ENCODE data around the gene FBXO31. TPM values are rescaled to one million over a fixed set of nuclear protein-coding genes. Genes with fewer than 3 reads are reported as not detected.

The FBXO31 gene
- total and polyA plus RNA-seq, 2 of the 13 experiments (the other 11 are each of a cell fraction or from before 2014, with no cell fraction given) = 92.4 to 101 TPM

- H4K20me1 ChIP-seq (ENCODE audit: insufficient read depth, low read length) = peaks cover 7% of the 10 kb centered on the region; the same call in 1 of the 2 replicates
- ChIA-PET POLR2A (interaction anchor here (1.7 to 3.0 kb wide), 2 partner anchors 12 to 23 kb away, joined by 6 to 16 read pairs; partner anchors contain the start of gene FBXO31), CTCF (ENCODE audit: low intra/inter-chr PET ratio, low total read pairs) (no interaction called here)
- DNase-seq (ENCODE audit: low spot score) (no peak), ATAC-seq (peak; percentile 6; the same call in 1 of the 3 replicates), FAIRE-seq (no peak)
- intact Hi-C loops (cut with micrococcal nuclease; ENCODE audit: unreplicated experiment) = no loop called here
- no peak overlapping the region for H2AFZ ChIP-seq (ENCODE audit: low read length)
- no peak overlapping the region for H3K9ac ChIP-seq (ENCODE audit: insufficient read depth, low read depth, low read length)
- H3K79me2 ChIP-seq (ENCODE audit: insufficient read depth, low read length) = no peaks in the 10 kb centered on the region
- no peaks in the 10 kb centered on the region for H3K9me3 ChIP-seq (ENCODE audit: low read length)
- TF ChIP-seq POLR2AphosphoS2 (IDR thresholded peaks at IDR 0.05; ENCODE audit: low read depth, low read length) (peak; percentile 66; the same call in 1 of the 2 replicates), ZBTB33 (CRISPR knock-in tag; IDR thresholded peaks at IDR 0.05) (peak; percentile 87), ZBTB38 (CRISPR knock-in tag; IDR thresholded peaks at IDR 0.05) (peak; percentile 51; the same call in 1 of the 2 replicates), ZBTB10 (CRISPR knock-in tag; IDR thresholded peaks at IDR 0.05; ENCODE audit: borderline replicate concordance) (no peak), BATF2 (CRISPR knock-in tag; IDR thresholded peaks at IDR 0.05) (no peak), POLR2G (IDR thresholded peaks at IDR 0.05; ENCODE audit: low read depth, low read length) (peak; percentile 64), RBM22 (optimal IDR thresholded peaks at IDR 0.05; ENCODE audit: low read length) (peak; percentile 89), NR2F1 (CRISPR knock-in tag; IDR thresholded peaks at IDR 0.05) (0 out of 4 replicates have a peak, but pooled peaks of 1 of the 2 experiments have one; percentile 18)
- H3K4me2 ChIP-seq (ENCODE audit: low read depth, low read length) = no peak overlapping the region
- no peak overlapping the region for H3K27ac ChIP-seq (ENCODE audit: extremely low read length, insufficient read depth, low read length)
- no peaks in the 10 kb centered on the region for H3K4me1 ChIP-seq (ENCODE audit: insufficient read depth, low read length)
- H3K27me3 ChIP-seq (ENCODE audit: control insufficient read depth in 1 of 2, insufficient read depth in 2 of 2, low read length in 2 of 2) = no peaks in the 10 kb centered on the region
- no peak overlapping the region for H3K4me3 ChIP-seq (replicated peaks in 1 of 3; ENCODE audit: insufficient read depth in 1 of 3, low read depth in 2 of 3, low read length in 3 of 3)
- in situ Hi-C loops (cut with HindIII; ENCODE audit: extremely low pct_ligation_motif_present, low pct_unique_long_range_greater_than_20kb) = no loop called here
- peaks cover 18 to 69% of the 10 kb centered on the region in 2 experiments for H3K36me3 ChIP-seq (replicated peaks in 1 of 2; ENCODE audit: control insufficient read depth in 1 of 2, insufficient read depth in 2 of 2, low read length in 2 of 2)
- WGBS (ENCODE audit: low lambda C conversion rate) = 98% methylated on average over 14 of the region's 14 CpGs
- BruUV-seq (replicated peaks) = no TSS peak
Observed at GRCh38 chr16:87406495-87407088, 23.0 kb upstream of the FBXO31 start.

Data from HepG2 (cell line).